ENCODE results near the gene ZNF569. TPM values are rescaled to one million over a fixed set of nuclear protein-coding genes. Genes with fewer than 3 reads are reported as not detected.

The ZNF569 gene
- total and polyA plus RNA-seq, 2 donors (not counting 3 experiments of a cell fraction or from before 2014, with no cell fraction given): 0.86 to 4.4 TPM

- TF ChIP-seq GATA2 (IDR thresholded peaks at IDR 0.05; ENCODE audit: insufficient read depth, insufficient read length, low read depth, low read length) (no peak), MYC (IDR thresholded peaks at IDR 0.05; ENCODE audit: low read depth, low read length) (no peak), MAX (IDR thresholded peaks at IDR 0.05; ENCODE audit: insufficient read depth, insufficient read length) (no peak), EZH2 (IDR thresholded peaks at IDR 0.05; ENCODE audit: borderline replicate concordance, low read depth, low read length, severe bottlenecking) (no peak), JUN (IDR thresholded peaks at IDR 0.05; ENCODE audit: borderline replicate concordance, insufficient read depth, insufficient read length, low read depth) (no peak), FOS (IDR thresholded peaks at IDR 0.05; ENCODE audit: borderline replicate concordance, insufficient read depth, low read length) (no peak), POLR2A (IDR thresholded peaks at IDR 0.05; ENCODE audit: low read depth, low read length) (no peak), POLR2AphosphoS5 (IDR thresholded peaks at IDR 0.05; ENCODE audit: insufficient read depth, low read depth, low read length) (no peak)
- TF ChIP-seq, protein P1, sequence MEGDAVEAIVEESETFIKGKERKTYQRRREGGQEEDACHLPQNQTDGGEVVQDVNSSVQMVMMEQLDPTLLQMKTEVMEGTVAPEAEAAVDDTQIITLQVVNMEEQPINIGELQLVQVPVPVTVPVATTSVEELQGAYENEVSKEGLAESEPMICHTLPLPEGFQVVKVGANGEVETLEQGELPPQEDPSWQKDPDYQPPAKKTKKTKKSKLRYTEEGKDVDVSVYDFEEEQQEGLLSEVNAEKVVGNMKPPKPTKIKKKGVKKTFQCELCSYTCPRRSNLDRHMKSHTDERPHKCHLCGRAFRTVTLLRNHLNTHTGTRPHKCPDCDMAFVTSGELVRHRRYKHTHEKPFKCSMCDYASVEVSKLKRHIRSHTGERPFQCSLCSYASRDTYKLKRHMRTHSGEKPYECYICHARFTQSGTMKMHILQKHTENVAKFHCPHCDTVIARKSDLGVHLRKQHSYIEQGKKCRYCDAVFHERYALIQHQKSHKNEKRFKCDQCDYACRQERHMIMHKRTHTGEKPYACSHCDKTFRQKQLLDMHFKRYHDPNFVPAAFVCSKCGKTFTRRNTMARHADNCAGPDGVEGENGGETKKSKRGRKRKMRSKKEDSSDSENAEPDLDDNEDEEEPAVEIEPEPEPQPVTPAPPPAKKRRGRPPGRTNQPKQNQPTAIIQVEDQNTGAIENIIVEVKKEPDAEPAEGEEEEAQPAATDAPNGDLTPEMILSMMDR (IDR thresholded peaks at IDR 0.05; ENCODE audit: extremely low read depth in 1 of 2, insufficient read depth in 1 of 2, low read depth in 1 of 2, low read length in 2 of 2): no peak
- H3K4me1 ChIP-seq (ENCODE audit: control insufficient read depth, extremely low read depth, insufficient read depth, low read length): no peaks in the 10 kb centered on the region
- H3K27ac ChIP-seq (ENCODE audit: insufficient read depth, low read depth, low read length): no peak overlapping the region
- H3K36me3 ChIP-seq (ENCODE audit: control insufficient read depth in 2 of 2, extremely low read depth in 1 of 2, insufficient read depth in 2 of 2, low read length in 2 of 2): no peaks in the 10 kb centered on the region
- CTCF ChIA-PET: no interaction called here
- dilution Hi-C loops (cut with MboI; ENCODE audit: extremely low pct_ligation_motif_present, low sequenced_read_pairs): no loop called here
- no peaks in the 10 kb centered on the region for H3K9me1 ChIP-seq (replicated peaks; ENCODE audit: control insufficient read depth, extremely low read depth, insufficient read depth, low read length)
- no peaks in the 10 kb centered on the region for H3K79me2 ChIP-seq (ENCODE audit: control insufficient read depth, insufficient read depth, low read length)
- FAIRE-seq: no peak
- peaks cover 19% of the 10 kb centered on the region for H3K9me3 ChIP-seq (replicated peaks; ENCODE audit: control insufficient read depth, insufficient read depth, low read length)
- peak; percentile 28 for DNase-seq (ENCODE audit: low read depth, low spot score)
- H2AFZ ChIP-seq (ENCODE audit: low read depth, low read length): no peak overlapping the region
- H3K27me3 ChIP-seq (ENCODE audit: control insufficient read depth in 2 of 2, insufficient read depth in 2 of 2, low read length in 2 of 2): no peaks in the 10 kb centered on the region
- no peak overlapping the region for H3K4me2 ChIP-seq (ENCODE audit: insufficient read depth, low read length)
- H3K9ac ChIP-seq (replicated peaks; ENCODE audit: extremely low read depth, insufficient read depth, low read length): no peak overlapping the region
- H3K4me3 ChIP-seq (replicated peaks in 1 of 3; ENCODE audit: insufficient read depth in 1 of 3, low read depth in 1 of 3, low read length in 3 of 3): no peak overlapping the region
- BruUV-seq (replicated peaks): no TSS peak
- intact Hi-C loops (cut with micrococcal nuclease): no loop called here
- POLR2A ChIA-PET: no interaction called here
- H4K20me1 ChIP-seq (replicated peaks; ENCODE audit: control insufficient read depth, extremely low read depth, insufficient read depth, low read length): no peaks in the 10 kb centered on the region
These were observed 53.7 kb downstream of the ZNF569 start for GRCh38 chr19:37413313-37414084.

Data from endothelial cell of umbilical vein (primary cell).